Measurements from ENCODE around the gene HACD2. TPM values are rescaled to one million over a fixed set of nuclear protein-coding genes. Genes with fewer than 3 reads are reported as not detected.
"Not testable (repeated sequence)": the region's sequence is repeated elsewhere in the genome, so short reads cannot be mapped to it uniquely, and the experiment has no call there.

Gene HACD2
- total RNA-seq, 1 donor from 2014 or later: 35.9 TPM

DNA sequence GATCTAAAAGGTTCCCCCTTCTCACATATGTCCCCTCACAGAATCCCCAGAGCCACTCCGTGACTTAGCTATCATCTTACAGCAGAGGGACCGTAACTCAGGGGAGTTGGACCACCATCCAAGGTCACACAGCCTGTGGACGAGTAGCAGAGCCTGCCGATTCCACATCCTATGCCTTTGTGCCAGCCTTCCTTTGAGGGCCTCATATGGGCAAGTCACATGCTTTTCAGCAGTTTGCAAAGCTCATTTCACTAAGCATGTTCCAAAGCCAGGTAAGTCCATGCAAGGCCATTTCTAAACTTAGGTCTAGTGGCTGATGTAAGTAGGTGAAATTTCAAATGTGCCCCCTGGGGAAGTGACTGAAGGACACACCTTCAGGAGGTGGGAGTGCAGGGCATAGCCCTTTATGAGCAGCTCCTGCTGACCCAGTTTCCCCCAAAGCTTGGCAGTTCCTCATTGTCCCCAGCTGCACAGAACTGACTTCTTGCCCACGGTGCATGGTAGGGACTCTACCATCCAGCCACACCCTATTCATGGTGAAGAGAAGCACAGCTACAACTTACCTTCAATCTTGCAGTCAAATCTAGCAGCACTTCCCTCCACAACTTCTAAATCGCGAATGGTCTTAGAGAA, 33.3 kb upstream of the HACD2 start:
- TF ChIP-seq EZH2 (IDR thresholded peaks at IDR 0.05) (no peak), EZH2phosphoT487 (IDR thresholded peaks at IDR 0.05) (no peak)
- TF ChIP-seq, protein P1, sequence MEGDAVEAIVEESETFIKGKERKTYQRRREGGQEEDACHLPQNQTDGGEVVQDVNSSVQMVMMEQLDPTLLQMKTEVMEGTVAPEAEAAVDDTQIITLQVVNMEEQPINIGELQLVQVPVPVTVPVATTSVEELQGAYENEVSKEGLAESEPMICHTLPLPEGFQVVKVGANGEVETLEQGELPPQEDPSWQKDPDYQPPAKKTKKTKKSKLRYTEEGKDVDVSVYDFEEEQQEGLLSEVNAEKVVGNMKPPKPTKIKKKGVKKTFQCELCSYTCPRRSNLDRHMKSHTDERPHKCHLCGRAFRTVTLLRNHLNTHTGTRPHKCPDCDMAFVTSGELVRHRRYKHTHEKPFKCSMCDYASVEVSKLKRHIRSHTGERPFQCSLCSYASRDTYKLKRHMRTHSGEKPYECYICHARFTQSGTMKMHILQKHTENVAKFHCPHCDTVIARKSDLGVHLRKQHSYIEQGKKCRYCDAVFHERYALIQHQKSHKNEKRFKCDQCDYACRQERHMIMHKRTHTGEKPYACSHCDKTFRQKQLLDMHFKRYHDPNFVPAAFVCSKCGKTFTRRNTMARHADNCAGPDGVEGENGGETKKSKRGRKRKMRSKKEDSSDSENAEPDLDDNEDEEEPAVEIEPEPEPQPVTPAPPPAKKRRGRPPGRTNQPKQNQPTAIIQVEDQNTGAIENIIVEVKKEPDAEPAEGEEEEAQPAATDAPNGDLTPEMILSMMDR (IDR thresholded peaks at IDR 0.05): no peak
- H3K4me3 ChIP-seq: no peak overlapping the region
- H3K27ac Mint-ChIP-seq: no peak overlapping the region

DNA sequence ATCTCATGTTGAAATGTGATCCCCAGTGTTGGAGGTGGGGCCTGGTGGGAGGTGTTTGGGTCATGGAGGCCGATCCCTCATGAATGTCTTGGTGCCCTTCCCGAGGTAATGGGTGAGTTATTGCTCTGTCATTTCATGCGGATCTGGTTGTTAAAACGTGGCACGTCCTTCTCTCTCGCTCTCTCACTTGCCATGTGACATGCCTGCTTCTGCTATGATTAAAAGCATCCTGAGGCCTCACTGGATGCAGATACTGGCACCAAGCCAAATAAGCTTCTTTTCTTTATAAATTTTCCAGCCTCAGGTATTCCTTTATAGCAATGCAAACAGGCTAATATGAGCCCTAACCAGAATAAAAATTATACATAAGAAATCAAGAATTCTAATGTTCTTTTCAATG, 31.7 kb upstream of the HACD2 start:
- H3K36me3 ChIP-seq: peaks cover 4% of the 10 kb centered on the region
- H3K27ac ChIP-seq: no peak overlapping the region
- no peaks in the 10 kb centered on the region for H3K9me3 ChIP-seq (ENCODE audit: low read depth)
- H3K36me3 Mint-ChIP-seq: peaks cover 17% of the 10 kb centered on the region
- no peaks in the 10 kb centered on the region for H3K9me3 Mint-ChIP-seq
- no peaks in the 10 kb centered on the region for H3K79me2 ChIP-seq (ENCODE audit: low read depth)
- no peak overlapping the region for H2AFZ ChIP-seq (replicated peaks)
- no peak overlapping the region for H3K9ac ChIP-seq
- DNase-seq (ENCODE audit: low spot score): no peak
- H3K27me3 ChIP-seq: no peaks in the 10 kb centered on the region
- H3K27me3 Mint-ChIP-seq (ENCODE audit: insufficient read depth, low read depth): no peaks in the 10 kb centered on the region
- H4K20me1 ChIP-seq (ENCODE audit: low read depth): no peaks in the 10 kb centered on the region
- H3K27ac Mint-ChIP-seq: no peak overlapping the region
- no peaks in the 10 kb centered on the region for H3K4me1 ChIP-seq
- no peak overlapping the region for H3K4me3 Mint-ChIP-seq
- TF ChIP-seq EZH2 (IDR thresholded peaks at IDR 0.05) (no peak), EZH2phosphoT487 (IDR thresholded peaks at IDR 0.05) (no peak)
- TF ChIP-seq, protein P1 (IDR thresholded peaks at IDR 0.05): no peak
- H3F3A ChIP-seq (ENCODE audit: low read depth): peaks cover 4% of the 10 kb centered on the region
- no peaks in the 10 kb centered on the region for H3K4me1 Mint-ChIP-seq
- no peak overlapping the region for H3K4me3 ChIP-seq
- no peak overlapping the region for H3K4me2 ChIP-seq

More for the DNA sequence above, 33.3 kb upstream of the HACD2 start:
- Mint-ChIP-seq H3K9me3 (no peaks in the 10 kb centered on the region), H3K4me3 (no peak overlapping the region), H3K36me3 (peaks cover 14% of the 10 kb centered on the region), H3K27me3 (ENCODE audit: insufficient read depth, low read depth) (no peaks in the 10 kb centered on the region), H3K4me1 (no peaks in the 10 kb centered on the region)
- Histone ChIP-seq H2AFZ (replicated peaks) (no peak overlapping the region), H3K9me3 (ENCODE audit: low read depth) (no peaks in the 10 kb centered on the region), H3K4me2 (no peak overlapping the region), H3K79me2 (ENCODE audit: low read depth) (no peaks in the 10 kb centered on the region), H3F3A (ENCODE audit: low read depth) (peaks cover 4% of the 10 kb centered on the region), H3K4me1 (no peaks in the 10 kb centered on the region), H3K27ac (no peak overlapping the region), H3K9ac (no peak overlapping the region), H3K27me3 (no peaks in the 10 kb centered on the region), H4K20me1 (ENCODE audit: low read depth) (no peaks in the 10 kb centered on the region), H3K36me3 (no peaks in the 10 kb centered on the region)
- no peak for DNase-seq (ENCODE audit: low spot score)

DNA sequence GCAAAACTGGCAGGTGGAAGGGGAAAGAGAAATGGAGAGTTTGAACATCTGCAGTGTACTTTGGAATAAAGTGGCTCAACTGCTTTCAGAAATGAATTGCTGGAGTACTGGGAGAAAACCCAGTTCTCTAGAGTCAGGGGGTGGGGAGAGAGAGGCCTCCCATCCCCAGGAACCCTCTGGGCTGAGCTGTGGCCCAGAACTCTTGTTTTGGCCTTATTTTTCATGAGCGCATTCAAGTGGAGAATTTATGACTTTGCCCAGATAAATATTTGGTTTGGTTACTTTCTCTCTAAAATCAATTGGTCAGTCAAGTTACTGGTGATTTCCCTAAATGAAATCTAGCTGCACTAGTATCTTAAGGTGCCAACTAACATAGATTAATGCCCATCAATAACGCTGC, 28.7 kb upstream of the HACD2 start:
- H3K36me3 Mint-ChIP-seq: peaks cover 27% of the 10 kb centered on the region
- no peak overlapping the region for H3K27ac Mint-ChIP-seq
- H3K36me3 ChIP-seq: peaks cover 4% of the 10 kb centered on the region
- TF ChIP-seq, protein P1 (IDR thresholded peaks at IDR 0.05): no peak
- no peak for TF ChIP-seq EZH2phosphoT487 (IDR thresholded peaks at IDR 0.05)
- no peak for TF ChIP-seq EZH2 (IDR thresholded peaks at IDR 0.05)
- no peaks in the 10 kb centered on the region for H3K9me3 ChIP-seq (ENCODE audit: low read depth)
- peak overlapping the region; percentile 17 for H3K27ac ChIP-seq
- no peaks in the 10 kb centered on the region for H3K27me3 ChIP-seq
- no peak overlapping the region for H3K4me2 ChIP-seq
- no peak overlapping the region for H3K4me3 Mint-ChIP-seq
- no peaks in the 10 kb centered on the region for H4K20me1 ChIP-seq (ENCODE audit: low read depth)
- no peak overlapping the region for H3K9ac ChIP-seq
- H3K4me1 ChIP-seq: no peaks in the 10 kb centered on the region
- no peak overlapping the region for H3K4me3 ChIP-seq
- H3K4me1 Mint-ChIP-seq: no peaks in the 10 kb centered on the region
- H3K9me3 Mint-ChIP-seq: no peaks in the 10 kb centered on the region
- H3K79me2 ChIP-seq (ENCODE audit: low read depth): no peaks in the 10 kb centered on the region
- DNase-seq (ENCODE audit: low spot score): no peak
- no peak overlapping the region for H2AFZ ChIP-seq (replicated peaks)
- peaks cover 3% of the 10 kb centered on the region for H3F3A ChIP-seq (ENCODE audit: low read depth)
- no peaks in the 10 kb centered on the region for H3K27me3 Mint-ChIP-seq (ENCODE audit: insufficient read depth, low read depth)

DNA sequence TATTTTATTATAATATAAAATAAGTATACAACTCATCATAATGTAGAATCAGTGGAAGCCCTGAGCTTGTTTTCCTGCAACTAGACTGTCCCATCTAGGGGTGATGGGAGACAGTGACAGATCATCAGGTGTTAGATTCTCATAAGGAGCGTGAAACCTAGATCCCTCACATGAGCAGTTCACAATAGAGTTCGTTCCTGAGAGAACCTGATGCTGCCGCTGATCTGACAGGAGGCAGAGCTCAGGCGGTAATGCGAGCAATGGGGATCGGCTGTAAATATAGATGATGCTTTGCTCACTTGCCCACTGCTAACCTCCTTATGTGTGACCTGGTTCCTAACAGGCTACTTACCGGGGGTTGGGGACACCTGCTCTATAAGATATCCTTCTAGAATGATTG, 26.8 kb upstream of the HACD2 start:
- H3K4me2 ChIP-seq; H3K4me1 ChIP-seq; H3K27me3 Mint-ChIP-seq (ENCODE audit: insufficient read depth, low read depth); H4K20me1 ChIP-seq (ENCODE audit: low read depth); H3K27ac ChIP-seq; H2AFZ ChIP-seq (replicated peaks); H3K9me3 Mint-ChIP-seq; H3K79me2 ChIP-seq (ENCODE audit: low read depth); H3K36me3 ChIP-seq; H3K4me3 Mint-ChIP-seq; H3F3A ChIP-seq (ENCODE audit: low read depth); H3K9ac ChIP-seq; H3K27me3 ChIP-seq; H3K27ac Mint-ChIP-seq; H3K4me1 Mint-ChIP-seq; H3K9me3 ChIP-seq (ENCODE audit: low read depth); H3K4me3 ChIP-seq; DNase-seq (ENCODE audit: low spot score): not testable (repeated sequence)
- peaks cover 25% of the 10 kb centered on the region for H3K36me3 Mint-ChIP-seq
